Chondrocyte (in vitro differentiated cells): Measurements from ENCODE around the gene THADA. TPM values are rescaled to one million over a fixed set of nuclear protein-coding genes. Genes with fewer than 3 reads are reported as not detected.
"Not testable (repeated sequence)": the region's sequence is repeated elsewhere in the genome, so short reads cannot be mapped to it uniquely, and the experiment has no call there.

Source experiments
- DNase-seq: peaks from one replicate; pipeline ENCODE4 v3.0.0; 2021; ENCODE audit warnings: mixed read lengths, low spot score
- H3K27ac Mint-ChIP-seq: one replicate; pipeline ENCODE4 v1.8.0; 2021; ENCODE audit warnings: mild to moderate bottlenecking, moderate library complexity, mixed read lengths; ENCODE audit not compliant: unreplicated experiment
- H3K27me3 Mint-ChIP-seq: 2 replicates; pipeline ENCODE4 v1.8.0; 2021; ENCODE audit warnings: low read depth, mixed read lengths
- H3K36me3 Mint-ChIP-seq: 2 replicates; pipeline ENCODE4 v1.8.0; 2021; ENCODE audit warnings: low read depth, mixed read lengths
- H3K4me1 Mint-ChIP-seq: 2 replicates; pipeline ENCODE4 v1.8.0; 2021; ENCODE audit warnings: low read depth, mild to moderate bottlenecking, mixed read lengths
- H3K4me3 Mint-ChIP-seq: one replicate; pipeline ENCODE4 v1.8.0; 2021; ENCODE audit warnings: mild to moderate bottlenecking, moderate library complexity, mixed read lengths; ENCODE audit not compliant: unreplicated experiment
- H3K9me3 Mint-ChIP-seq: 2 replicates; pipeline ENCODE4 v1.8.0; 2021; ENCODE audit warnings: low read depth, mixed read lengths
- total RNA-seq: library from RNA; stranded (reverse); gene quantifications from 3 replicates; pipeline ENCODE4 v1.2.1, GENCODE V29; 2021
- TF ChIP-seq, protein P1 (sequence below): fragments of 200-600 bp; sonication (generic); IDR thresholded peaks from 2 replicates; pipeline ENCODE4 v1.5.0; 2021; ENCODE audit warnings: antibody characterized with exemption, mild to moderate bottlenecking, moderate library complexity

The THADA gene
- total RNA-seq, 1 donor from 2014 or later: 28.4 TPM

DNA sequence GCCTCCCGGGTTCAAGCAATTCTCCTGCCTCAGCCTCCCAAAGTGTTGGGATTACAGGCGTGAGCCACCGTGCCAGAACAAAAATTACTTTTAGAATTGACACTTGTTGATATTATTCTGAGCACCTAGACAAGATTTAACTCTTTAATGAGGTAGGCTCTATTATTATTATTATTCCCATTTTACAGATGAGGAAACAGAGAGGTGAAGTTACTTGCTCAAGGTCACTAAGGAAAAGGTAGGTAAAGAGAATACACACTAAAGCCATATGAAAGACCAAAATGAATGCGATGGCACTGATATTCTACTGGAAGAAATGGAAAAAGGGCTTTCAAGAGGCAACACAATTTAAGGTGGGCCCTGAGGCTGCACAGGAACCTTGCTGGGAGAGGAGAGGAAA, 295.6 kb downstream of the THADA start:
- Mint-ChIP-seq H3K27ac (no peak overlapping the region), H3K9me3 (no peaks in the 10 kb centered on the region), H3K27me3 (no peaks in the 10 kb centered on the region), H3K4me3 (no peak overlapping the region), H3K4me1 (peaks cover 43% of the 10 kb centered on the region), H3K36me3 (no peaks in the 10 kb centered on the region)
- TF ChIP-seq, protein P1, sequence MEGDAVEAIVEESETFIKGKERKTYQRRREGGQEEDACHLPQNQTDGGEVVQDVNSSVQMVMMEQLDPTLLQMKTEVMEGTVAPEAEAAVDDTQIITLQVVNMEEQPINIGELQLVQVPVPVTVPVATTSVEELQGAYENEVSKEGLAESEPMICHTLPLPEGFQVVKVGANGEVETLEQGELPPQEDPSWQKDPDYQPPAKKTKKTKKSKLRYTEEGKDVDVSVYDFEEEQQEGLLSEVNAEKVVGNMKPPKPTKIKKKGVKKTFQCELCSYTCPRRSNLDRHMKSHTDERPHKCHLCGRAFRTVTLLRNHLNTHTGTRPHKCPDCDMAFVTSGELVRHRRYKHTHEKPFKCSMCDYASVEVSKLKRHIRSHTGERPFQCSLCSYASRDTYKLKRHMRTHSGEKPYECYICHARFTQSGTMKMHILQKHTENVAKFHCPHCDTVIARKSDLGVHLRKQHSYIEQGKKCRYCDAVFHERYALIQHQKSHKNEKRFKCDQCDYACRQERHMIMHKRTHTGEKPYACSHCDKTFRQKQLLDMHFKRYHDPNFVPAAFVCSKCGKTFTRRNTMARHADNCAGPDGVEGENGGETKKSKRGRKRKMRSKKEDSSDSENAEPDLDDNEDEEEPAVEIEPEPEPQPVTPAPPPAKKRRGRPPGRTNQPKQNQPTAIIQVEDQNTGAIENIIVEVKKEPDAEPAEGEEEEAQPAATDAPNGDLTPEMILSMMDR: no peak
- no peak for DNase-seq

DNA sequence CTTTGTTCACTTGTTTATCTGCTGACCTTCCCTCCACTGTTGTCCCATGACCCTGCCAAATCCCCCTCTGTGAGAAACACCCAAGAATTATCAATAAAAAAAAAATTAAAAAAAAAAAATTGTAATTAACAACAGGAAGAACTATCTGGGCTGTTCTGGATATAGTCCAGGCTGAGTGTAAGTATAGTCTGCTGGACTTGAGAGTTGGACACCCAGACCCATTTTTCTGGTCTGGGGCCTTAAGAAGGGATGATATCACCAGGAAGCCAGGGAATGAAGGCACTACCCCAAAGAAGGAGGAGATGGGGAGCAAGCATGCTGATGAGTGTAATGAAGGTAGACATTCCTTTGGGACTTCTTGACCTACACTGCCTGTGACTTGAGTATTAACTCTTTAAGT, 297.3 kb downstream of the THADA start:
- Mint-ChIP-seq H3K4me3 (no peak overlapping the region), H3K27me3 (no peaks in the 10 kb centered on the region), H3K9me3 (peaks cover 4% of the 10 kb centered on the region), H3K4me1 (peaks cover 51% of the 10 kb centered on the region), H3K36me3 (peaks cover 2% of the 10 kb centered on the region), H3K27ac (no peak overlapping the region)
- DNase-seq: no peak
- TF ChIP-seq, protein P1: no peak

DNA sequence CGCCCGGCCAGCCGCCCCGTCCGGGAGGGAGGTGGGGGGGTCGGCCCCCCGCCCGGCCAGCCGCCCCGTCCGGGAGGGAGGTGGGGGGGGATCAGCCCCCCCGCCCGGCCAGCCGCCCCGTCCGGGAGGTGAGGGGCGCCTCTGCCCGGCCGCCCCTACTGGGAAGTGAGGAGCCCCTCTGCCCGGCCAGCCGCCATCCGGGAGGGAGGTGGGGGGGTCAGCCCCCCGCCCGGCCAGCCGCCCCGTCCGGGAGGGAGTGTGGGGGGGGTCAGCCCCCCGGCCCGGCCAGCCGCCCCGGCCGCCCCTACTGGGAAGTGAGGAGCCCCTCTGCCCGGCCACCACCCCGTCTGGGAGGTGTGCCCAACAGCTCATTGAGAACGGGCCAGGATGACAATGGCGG, 298.1 kb downstream of the THADA start:
- H3K27ac Mint-ChIP-seq, H3K4me3 Mint-ChIP-seq, H3K9me3 Mint-ChIP-seq, H3K27me3 Mint-ChIP-seq, H3K36me3 Mint-ChIP-seq, DNase-seq: not testable (repeated sequence)
- peaks cover 49% of the 10 kb centered on the region for H3K4me1 Mint-ChIP-seq

DNA sequence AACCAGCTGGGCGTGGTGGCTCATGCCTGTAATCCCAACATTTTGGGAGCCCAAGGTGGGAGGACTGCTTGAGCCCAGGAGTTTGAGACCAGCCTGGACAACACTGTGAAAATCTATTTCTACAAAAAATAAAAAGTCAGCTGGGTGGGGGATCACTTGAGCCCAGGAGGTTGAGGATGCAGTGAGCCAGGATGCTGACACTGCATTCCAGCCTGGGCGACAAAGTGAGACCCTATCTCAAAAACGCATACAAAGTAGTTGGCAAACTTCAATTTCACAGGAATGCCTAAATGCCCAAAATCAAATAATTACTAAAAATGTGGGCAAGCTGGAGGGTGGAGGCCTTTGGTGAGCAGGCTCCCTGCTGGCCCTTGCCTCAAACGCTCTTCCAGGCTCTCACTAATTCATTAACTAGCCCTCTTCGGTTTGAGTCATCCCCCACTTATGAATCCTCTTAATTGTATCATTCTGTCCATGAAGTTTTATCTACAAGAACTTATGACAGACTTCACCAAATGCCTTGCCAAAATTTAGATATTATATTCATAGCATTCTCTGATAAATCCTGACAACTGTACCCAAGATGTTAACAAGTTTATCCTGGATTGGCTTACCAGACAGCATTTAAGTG, 300.8 kb downstream of the THADA start:
- Mint-ChIP-seq H3K36me3 (peaks cover 10% of the 10 kb centered on the region), H3K9me3 (peaks cover 4% of the 10 kb centered on the region), H3K4me1 (peaks cover 24% of the 10 kb centered on the region), H3K4me3 (no peak overlapping the region), H3K27me3 (no peaks in the 10 kb centered on the region), H3K27ac (no peak overlapping the region)
- TF ChIP-seq, protein P1: no peak
- DNase-seq: no peak

- TF ChIP-seq, protein P1: no peak
- H3K36me3 Mint-ChIP-seq: peaks cover 10% of the 10 kb centered on the region
- H3K4me1 Mint-ChIP-seq: peaks cover 24% of the 10 kb centered on the region
- H3K27me3 Mint-ChIP-seq: no peaks in the 10 kb centered on the region
- peak overlapping the region; percentile 97 for H3K27ac Mint-ChIP-seq
- H3K4me3 Mint-ChIP-seq: no peak overlapping the region
- DNase-seq: no peak
- H3K9me3 Mint-ChIP-seq: peaks cover 4% of the 10 kb centered on the region
Observed at GRCh38 chr2:43293744-43294695, 301.8 kb downstream of the THADA start.
